GM19043 (cell line): Measurements from ENCODE around the gene EHD1.

ENCODE experiments used
- ATAC-seq: cut with Tn5 transposase; IDR thresholded peaks from one replicate; pipeline ENCODE4 v1.9.1; 2021; ENCODE audit warnings: low read depth; ENCODE audit not compliant: unreplicated experiment

Gene EHD1

DNA sequence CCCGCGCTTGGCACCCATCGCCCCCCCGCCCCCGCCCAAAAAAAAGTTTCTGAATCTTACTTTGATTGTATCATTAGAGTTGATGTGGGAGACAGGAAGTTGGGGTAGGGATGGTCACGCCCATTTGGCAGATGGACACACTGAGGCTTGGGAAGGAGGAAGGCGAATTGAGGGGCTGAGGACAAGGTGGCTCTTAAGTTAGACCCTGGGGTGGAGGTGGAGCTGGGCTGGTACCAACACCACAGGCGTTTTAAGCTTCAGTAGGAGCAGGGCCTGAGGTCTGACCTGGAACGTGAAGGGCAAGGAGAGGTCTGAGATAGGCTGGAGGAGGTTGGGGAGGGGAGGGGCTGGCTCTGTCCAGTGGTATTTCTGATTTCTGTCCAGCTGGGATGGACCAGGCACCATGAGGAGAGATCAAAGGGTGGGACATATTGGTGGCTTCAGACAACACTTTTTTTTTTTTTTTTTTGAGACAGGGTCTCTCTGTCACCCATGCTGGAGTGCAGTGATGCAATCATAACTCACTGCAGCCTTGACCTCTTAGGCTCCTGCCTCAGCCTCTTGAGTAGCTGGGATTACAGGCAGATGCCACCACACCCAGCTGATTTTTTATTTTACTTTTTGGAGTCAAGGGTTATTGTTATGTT, 33.2 kb downstream of the EHD1 start:
- no peak for ATAC-seq

DNA sequence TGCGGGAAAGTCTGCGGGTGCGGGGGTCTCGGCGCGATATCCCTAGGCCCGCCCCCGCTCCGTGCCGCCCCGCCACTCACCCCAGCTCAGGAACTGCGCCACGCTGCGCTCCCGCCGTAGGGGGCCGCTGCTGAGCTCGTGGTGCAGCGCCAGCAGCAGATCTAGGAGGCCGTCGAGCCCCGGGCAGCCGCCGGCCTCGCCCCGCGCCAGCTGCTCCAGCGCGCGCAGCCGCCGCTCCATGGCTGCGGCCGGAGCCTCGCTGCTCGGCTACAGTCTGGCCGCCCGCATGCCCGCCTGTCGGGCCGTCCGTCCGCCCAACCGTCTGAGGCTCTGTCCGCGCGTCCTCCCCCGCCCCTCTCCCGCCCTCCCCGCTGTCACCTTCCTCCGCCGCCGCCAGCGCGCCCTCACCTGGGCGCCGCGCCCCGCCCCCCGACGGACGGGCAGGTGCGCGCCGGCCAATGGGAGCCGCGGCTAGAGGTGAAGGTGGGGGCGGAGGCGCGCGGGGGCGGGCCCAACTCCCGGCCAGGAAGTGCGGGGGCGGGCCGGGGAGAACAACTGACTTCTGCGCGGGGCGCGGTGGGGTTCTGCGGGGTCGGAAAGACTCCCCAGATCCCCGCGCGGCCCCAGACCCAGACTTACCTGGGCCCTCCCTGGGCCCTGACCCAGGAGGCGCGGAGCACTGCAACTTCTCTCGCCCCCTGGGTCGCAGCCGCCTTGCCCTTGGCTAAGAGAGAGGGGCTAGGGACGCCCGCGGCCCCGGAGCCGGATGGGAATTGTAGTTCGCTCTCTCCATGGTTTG, 33.9 kb downstream of the EHD1 start, which contains the start of gene CDC42BPG:
CDC42BPG (minus strand) TSS at position 324 of the 799 bp plus-strand sequence; CDS start at position 240, 84 bp downstream.
- ATAC-seq: no peak

DNA sequence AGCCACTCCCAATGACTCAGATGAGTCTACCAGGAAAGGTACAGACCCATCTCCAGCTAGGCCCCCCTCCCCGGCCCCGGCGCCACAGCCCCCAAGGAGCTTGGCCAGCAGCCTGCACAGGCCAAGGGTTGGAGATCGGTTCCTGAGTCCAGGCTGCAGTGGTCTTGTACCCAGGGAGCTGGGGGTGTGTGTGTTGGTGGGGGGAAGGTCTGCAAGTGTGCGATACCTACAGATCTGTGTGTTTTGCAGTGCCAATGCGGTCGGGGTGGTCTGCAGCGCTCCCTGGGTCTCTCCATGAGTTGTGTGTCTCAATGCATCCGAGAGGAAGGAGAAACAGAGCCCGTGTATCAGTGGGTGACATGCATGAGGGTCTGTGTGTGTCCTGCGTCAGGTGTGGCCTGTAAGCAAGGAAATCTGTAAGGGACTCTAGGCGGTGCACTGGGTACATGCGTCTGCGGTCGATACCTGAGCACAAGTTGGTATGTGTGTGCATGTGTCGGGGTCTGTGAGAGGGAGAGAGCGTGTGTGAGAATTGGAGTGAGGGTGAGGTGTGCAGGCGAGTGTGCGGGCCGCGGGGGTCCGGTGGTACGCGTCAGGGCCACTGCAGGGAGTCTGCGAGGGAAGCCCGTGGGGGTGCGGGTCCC, 34.6 kb downstream of the EHD1 start:
- no peak for ATAC-seq

DNA sequence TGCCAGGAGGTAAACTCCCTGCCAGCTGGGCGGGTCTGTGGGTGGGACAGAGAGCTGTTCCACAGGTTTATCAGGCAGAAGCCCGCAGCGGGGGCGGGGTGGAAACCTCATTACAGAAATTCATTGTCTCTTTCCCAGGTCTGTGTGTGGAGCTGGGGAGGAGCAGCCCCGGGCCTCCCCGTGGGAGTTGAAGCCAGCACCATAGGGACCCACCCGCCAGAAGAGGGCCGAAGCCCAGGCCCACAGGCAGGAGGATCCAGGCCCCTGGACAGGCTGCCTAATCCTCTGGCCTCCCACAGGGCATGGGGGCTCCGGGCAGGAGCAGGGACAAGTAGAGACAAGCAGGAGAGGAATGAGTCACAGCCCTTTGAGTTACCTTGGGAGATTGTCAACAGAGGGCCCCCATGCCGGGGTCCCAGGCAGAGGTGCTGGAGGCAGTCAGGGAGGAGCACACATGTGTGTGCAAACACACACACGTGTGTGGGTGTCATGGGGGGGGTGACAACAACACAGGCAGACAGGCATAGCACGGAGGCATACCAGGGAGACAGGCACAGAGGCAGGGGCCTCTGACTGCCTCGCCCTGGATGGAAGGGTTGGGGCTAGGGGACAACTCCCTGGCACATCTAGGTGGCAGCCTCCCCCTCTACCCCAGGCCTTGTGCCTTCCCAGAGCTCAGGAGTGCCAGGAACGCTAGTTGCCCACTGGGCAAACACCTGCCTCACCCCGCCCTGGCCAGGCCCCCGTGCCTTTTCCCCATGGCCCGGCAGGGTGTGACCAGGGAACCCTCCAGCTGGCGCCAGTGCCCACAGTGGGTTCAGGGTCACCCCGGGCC, 35.4 kb downstream of the EHD1 start:
- no peak for ATAC-seq

DNA sequence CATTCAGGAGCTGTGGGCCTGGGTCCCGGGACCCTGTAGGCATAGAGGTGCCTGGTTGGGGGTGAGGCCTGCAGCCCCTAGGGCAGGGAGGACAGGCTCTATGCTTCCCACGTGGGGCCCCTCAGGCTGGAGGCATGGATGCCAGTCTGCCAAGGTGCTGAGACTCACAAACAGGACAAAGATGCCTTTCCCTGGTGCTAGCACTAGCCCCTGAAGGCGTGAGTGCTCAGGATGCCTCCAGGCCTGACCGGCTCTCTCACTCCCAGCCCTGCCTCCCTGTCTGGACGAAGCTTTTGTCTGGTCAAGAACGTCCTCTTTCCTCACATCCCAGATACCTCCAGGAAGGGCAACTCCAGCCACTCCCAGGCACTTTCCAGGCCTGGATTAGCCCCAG, 36.1 kb downstream of the EHD1 start:
- no peak for ATAC-seq

DNA sequence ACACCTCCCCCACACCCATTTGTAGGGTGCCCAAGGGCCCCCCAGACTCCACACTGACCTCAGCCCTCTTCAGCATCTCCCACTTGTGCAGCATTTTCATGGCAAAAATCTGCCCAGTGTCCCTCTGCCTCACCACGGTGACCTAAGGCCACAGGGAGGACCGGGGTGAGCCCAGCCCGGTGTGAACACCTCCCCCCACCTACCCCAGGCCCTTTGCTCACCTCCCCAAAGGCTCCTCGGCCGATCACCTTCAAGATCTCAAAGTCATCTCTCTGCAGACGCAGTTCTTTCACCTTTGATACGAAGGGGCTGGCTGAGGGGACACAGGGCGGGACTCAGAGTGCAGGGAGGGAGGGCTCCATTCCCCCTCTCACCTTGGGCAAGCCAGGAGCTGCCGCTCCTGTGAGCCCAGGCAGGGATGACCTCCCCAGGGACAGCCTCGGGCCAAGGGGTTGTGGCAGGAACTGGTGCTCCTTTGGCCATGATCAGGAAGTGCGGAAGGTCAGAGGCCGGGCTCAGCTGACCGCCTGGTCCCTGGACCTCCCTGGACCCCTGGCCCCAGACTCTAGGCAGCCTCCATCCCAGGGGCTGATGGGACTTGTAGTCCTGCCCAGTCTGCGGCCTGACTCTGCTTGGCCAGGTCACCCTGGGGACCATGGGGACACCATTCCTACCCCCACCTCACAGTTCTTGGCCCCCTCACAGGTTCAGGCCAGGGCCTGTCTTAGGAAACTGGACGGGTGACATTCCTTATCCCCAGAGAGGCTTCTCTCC, 36.6 kb downstream of the EHD1 start:
- no peak for ATAC-seq

DNA sequence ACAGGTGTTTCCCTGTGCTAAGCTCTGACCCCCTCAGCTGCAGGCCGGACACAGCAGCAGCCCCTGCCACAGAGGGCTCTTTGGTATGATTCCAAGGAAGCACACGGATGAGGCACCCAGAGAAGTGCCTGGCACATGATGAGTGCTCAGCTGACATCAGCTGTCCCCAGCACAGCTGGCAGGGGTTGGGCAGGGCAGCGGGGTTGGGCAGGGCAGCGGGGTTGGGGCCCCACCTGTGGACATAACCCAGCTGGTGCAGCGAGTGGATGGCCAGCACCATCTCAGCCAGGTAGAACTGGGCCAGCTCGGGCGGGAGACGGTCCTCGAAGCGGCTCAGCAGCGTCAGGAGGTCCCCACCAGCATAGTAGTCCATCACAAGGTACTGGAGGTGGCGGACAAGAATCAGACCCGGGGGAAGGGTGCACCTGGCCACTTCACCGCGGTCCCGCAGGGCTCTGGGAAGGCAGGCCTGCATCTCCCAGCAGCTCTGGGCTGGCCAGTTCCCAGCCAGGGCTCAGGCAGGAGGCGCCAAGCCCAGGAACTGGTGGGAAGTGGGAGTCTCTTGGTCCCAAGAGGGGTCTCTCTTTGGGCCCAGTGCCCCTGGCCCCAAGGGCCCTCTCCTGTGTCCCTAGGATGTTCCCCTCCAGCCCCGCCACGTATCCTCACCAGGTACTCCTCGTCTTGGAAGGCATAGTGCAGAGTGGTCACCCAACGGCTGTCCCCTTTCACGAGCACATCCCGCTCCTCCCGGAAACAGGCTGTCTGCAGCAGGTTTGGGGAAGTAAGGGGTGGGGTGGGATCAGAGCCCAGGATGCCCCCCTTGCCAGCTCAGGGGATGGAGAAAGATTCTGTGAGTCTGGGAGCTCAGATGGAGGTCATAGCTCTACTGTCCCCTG, 38.3 kb downstream of the EHD1 start:
- no peak for ATAC-seq

DNA sequence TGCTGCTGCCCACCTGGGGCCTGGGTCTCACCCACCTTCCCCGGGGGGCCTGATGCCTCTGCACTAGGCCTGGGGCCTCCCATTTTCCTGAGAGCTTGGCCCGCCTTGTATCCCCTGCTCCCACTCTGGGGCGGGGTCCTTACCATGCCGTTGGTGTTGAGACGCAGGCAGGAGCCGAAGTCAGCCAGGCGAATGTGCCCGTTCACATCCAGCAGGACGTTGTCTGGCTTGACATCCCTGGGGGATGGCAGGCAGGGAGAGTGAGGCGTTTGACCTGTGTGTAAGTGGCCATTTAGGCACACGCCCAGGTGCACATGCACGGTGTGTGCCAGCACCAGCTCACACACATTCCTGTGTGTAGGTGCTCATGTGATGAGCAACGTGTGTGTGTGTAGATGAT, 39.1 kb downstream of the EHD1 start:
- ATAC-seq: no peak

DNA sequence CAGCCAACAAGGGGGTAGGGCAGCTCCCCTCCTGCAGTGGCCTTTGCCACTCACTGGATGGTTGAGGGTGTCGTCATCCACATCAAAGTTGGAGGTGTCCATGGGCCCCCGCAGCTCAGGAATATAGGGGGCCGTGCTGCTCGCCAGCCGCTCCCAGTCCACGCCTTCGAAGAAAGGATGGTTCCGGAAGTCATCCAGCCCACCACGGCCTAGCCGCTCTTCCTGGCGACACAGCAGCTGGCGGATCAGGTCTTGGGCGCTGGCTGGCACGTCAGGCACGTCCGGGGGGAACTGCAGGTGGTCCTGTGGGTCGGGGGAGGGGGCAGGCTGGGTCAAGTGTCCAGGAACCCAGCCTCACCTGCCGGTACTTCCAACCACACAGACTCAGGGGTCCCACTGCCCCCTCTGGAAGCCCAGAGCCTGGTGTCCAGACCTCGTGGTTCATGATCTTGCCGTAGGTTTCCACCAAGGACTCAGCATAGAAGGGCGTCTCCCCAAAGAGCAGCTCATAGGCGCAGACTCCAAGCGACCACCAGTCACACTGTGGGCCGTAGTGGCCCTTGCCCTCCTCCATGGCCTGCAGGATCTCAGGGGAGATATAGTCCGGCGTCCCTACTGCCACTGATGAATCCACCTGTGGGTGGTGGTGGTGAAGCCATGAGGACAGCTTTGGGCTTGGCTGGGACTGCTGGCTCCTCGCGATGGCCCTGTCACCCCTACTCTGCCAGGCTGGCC, 39.7 kb downstream of the EHD1 start:
- ATAC-seq: no peak

DNA sequence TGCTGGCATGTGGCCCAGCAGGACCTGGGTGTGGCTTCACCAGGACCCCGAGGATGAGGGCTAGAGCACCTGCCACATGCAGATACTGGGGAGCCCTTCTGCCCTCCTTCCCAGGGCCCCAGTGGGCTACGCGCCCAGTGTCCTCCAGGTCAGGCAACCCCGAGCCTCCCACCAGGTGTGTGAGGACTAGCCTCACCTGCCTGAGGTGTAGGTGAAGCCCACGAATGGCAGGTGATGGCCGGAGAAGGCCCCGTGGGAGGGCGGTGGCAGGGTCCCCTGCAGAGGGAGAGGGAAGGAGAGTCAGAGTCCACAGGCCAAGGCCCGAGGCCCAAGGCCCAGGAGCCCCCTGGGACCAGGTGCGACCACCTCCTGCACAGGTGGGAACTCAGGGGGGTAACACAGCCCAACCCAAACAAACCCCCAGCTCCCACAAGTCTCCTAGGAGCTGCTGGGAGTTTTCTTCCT, 40.5 kb downstream of the EHD1 start:
- no peak for ATAC-seq

DNA sequence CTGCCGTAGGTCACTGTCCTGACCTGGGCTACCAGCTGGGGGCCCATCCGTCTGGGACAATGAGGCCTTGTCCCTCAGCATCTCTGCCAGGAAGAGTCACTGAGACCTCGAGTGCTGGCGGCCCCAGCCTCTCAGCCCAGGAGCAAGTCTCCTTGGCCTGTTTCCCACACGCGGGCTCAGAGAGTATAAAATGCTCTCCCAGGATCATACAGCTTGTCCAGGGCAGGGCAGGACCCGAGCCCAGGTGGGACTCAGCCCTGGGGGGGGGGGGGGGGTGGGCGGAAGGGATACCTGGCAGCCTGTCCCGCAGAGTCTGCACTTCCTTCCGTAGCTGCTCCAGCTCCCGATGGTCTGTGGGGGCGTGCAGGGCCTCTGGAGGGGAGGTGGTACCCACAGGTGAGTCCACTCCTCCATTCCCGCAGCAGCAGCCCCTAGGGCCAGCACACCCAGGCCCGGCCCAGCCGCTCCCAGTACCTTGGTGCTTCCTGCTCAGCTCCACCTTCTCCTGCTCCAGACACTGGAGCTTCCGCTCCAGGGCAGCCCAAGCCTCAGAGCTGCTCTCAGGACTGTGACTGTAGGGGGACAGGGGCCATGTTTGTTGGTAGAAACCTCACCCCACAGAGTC, 41.9 kb downstream of the EHD1 start:
- no peak for ATAC-seq

DNA sequence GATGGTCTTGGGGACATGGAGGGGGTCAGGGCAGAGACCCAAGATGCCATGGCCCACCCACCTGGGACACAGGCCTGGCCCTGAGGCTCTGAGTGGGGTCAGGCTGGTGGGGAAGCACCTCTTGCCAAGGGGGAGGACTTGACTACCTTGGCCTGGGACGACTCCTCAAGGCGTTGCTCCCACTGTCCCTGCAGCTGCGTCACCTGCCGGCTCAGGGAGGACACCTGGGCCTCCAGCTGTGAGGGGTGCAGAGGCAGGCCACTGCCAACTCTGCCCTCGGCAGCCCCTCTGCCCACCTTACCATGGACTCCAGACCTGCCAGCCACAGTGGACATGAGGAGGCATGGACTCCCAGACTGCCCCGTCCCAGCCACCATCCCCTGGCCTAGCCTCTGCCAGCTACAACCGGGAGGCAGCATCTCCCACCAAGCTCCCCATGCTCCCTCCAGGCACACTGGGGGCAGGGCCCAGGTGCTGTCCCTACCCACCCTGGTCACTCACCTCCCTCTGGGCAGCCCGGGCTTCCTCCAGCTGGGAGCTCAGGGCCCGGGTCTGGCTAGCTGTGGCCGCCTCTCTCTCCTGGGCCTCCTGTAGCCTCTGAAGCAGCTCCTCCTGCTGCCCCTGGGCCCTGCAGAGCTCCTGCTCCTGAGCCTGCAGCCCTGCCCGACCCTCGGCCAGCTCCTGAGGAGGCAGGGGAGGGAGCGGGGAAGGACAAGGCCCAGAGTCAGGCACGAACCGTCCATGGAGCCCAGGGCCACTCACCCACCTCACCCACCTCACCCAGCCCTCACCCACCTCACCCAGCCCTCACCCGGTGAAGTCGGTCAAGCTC, 42.6 kb downstream of the EHD1 start:
- no peak for ATAC-seq

DNA sequence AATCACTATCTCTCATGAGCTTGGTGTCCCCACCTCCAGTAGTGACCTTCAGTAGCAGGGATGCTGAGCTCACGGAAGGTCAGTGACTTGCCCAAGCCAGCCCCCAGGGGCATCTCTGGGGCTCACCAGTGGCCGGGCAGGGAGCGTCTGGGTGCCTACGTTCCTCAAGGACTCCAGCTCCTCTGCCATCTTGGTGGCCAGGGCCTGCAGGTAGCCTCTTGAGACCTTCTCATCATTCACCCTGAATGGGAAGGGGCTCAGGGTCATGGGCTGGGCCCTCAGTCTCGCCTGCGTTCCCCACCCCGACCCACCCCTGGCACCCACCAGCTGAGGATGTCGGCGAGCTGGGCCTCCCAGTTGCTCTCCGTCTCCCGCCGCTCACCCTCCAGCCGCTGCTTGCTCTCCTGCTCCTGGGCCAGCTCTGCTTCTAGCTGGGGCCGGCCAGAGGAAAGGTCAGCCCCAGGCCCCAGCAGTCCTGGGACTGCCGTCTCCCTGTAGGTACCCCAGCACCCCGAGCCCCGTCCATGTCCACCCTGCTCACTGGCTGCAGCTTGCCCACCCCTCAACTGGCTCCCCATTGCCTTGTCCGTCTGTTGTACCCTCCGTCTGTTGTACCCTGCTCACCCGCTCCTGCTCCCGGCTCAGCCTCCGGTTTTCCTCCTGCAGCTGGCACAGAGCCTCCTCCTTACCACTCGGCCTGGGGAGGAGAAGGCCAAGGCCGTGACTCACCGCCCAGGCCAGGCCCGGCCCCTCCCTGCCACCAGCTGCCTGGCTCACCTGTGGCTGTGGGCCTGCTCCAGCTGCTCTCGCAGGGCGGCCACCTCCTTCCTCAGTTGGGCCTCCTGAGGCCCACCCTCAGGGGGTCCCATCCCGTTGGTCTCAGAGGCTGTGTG, 43.5 kb downstream of the EHD1 start:
- ATAC-seq: no peak

DNA sequence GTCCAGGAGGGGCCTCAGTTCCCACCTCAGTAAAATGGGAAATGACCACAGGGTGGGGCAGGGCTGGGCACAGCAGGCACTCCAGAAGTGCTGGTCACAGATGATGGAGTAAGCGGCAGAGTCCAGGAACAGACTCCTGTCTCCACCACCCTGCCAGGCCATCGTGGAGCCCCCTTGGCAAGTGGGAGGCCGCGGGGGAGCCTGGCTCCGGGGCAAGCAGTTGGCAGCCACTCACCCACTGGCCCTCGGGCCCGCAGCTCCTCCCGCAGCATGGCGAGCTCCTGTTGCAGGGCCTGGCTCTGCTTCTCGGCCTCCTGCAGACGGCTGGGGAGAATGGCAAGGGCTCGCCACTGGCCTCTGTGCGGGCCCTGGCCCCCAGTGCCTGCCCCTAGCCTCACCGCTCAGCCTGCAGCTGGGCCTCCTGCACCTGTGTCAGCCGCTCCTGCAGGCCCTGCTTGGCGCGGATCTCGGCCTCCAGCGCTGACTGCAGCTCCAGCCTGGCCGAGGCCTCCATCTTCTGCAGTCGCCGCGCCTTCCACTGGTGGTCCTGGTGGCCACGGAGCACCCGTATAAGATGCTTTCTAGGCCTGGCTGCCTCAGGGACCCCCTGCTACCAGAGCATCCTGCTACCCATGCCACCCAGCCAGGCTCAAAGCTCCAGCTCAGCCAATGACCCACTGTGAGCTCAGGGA, 44.2 kb downstream of the EHD1 start:
- ATAC-seq: no peak

DNA sequence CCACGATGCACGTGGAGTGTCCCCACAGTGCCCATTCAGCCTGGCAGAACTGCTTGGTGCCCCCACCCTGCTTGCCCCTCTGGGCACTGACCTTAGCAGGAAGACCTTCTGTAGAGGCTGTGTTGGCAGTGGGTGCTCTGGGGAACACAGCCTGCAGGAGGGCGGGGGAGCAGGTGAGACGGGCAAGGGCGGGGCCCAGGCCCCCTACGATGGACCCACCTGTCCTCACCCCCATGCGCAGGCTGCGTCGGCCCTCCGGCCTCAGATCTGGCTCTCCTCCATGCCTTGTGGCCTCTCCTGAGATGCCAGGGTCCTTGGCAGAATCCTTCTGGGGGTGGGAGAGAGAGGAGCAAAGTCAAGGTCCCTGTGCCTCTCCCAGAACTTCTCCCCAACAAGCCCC, 44.9 kb downstream of the EHD1 start:
- no peak for ATAC-seq

DNA sequence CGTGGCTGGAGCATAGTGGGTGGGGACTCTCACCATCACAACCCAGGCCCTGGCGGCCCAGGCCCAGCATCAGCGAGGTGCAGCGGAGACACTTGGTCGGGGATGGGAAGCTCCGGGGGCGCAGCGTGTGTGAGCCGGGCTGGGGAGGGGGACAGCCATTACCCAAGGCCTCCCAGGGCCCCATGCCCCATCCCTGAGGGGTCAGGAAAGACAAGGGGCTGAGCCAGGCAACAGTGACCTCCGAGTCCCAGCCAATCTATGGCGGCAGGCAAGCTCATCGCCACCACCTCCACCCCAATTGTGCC, 45.3 kb downstream of the EHD1 start:
- no peak for ATAC-seq
